Measurements from ENCODE around the gene MRPL53.
A peak's percentile ranks its signal among the peaks of the same experiment; 100 is the strongest.

MRPL53 gene

GRCh38 chr2:74482801-74483674, 10.6 kb upstream of the MRPL53 start, which contains the start of the genes CCDC142 and TTC31:
Gene CCDC142 (minus strand): TSS chr2:74482998. CDS start chr2:74482837, 161 bp downstream.
Gene TTC31 (plus strand): TSS chr2:74483081. CDS start chr2:74483096, 15 bp downstream.
- H3K4me3 ChIP-seq (ENCODE audit: low read depth, low read length) = peak within 1 kb of the TSS; percentile 58
- TF ChIP-seq CTCF (IDR thresholded peaks at IDR 0.05; ENCODE audit: borderline replicate concordance, insufficient read depth, low read depth, low read length) = peak; percentile 96

- peak overlapping the region; percentile 58 for H3K4me3 ChIP-seq (ENCODE audit: low read depth, low read length)
- TF ChIP-seq CTCF (IDR thresholded peaks at IDR 0.05; ENCODE audit: borderline replicate concordance, insufficient read depth, low read depth, low read length) = no peak
Observed at GRCh38 chr2:74481961-74482800, 9.7 kb upstream of the MRPL53 start.

- peak overlapping the region; percentile 58 for H3K4me3 ChIP-seq (ENCODE audit: low read depth, low read length)
- TF ChIP-seq CTCF (IDR thresholded peaks at IDR 0.05; ENCODE audit: borderline replicate concordance, insufficient read depth, low read depth, low read length) = no peak
Observed at GRCh38 chr2:74481431-74481830, 9.0 kb upstream of the MRPL53 start.

GRCh38 chr2:74474899-74475298, 2.4 kb upstream of the MRPL53 start:
- H3K4me3 ChIP-seq (ENCODE audit: low read depth, low read length) = no peak overlapping the region
- peak; percentile 56 for TF ChIP-seq CTCF (IDR thresholded peaks at IDR 0.05; ENCODE audit: borderline replicate concordance, insufficient read depth, low read depth, low read length)

GRCh38 chr2:74474481-74474880, 2.0 kb upstream of the MRPL53 start:
- no peak for TF ChIP-seq CTCF (IDR thresholded peaks at IDR 0.05; ENCODE audit: borderline replicate concordance, insufficient read depth, low read depth, low read length)
- no peak overlapping the region for H3K4me3 ChIP-seq (ENCODE audit: low read depth, low read length)

GRCh38 chr2:74472945-74473258, 422 bp upstream of the MRPL53 start:
- no peak for TF ChIP-seq CTCF (IDR thresholded peaks at IDR 0.05; ENCODE audit: borderline replicate concordance, insufficient read depth, low read depth, low read length)
- H3K4me3 ChIP-seq (ENCODE audit: low read depth, low read length) = peak overlapping the region; percentile 70
